B cell (primary cell): ENCODE results near the gene WFS1. TPM values are rescaled to one million over a fixed set of nuclear protein-coding genes. Genes with fewer than 3 reads are reported as not detected.

ENCODE experiments used
- ATAC-seq: fragments of 200-7000 bp; cut with Tn5 transposase; one replicate; pipeline ENCODE4 v1.10.0; 2021; ENCODE audit warnings: low read depth, mild to moderate bottlenecking, moderate number of reproducible peaks, moderate library complexity
- CTCF ChIA-PET: fragments of 350-600 bp; sonication (Branson Sonifier 250); formaldehyde crosslinking; loops from one replicate; lab custom pipeline; 2021; ENCODE audit warnings: antibody characterized with exemption, inconsistent platforms; lab: Charles Lee
- POLR2A ChIA-PET: fragments of 350-600 bp; sonication (Branson Sonifier 250); formaldehyde crosslinking; loops from one replicate; lab custom pipeline; 2021; ENCODE audit warnings: antibody characterized with exemption; lab: Charles Lee
- DNase-seq: peaks from one replicate; pipeline ENCODE4 v3.0.0; 2013
- H2AFZ ChIP-seq: 2 replicates; pipeline ENCODE4 v1.6.1; 2012; ENCODE audit warnings: mild to moderate bottlenecking, low read depth, low read length; ENCODE audit not compliant: insufficient read depth, poor library complexity, severe bottlenecking
- H3K27ac ChIP-seq, 2 donors: 1 replicate in 1 of 2; 2 replicates in 1 of 2; pipeline ENCODE4 v1.5.1; 2012 to 2013; ENCODE audit warnings: low read length in 2 of 2, mild to moderate bottlenecking in 2 of 2, moderate library complexity in 1 of 2
- H3K27me3 ChIP-seq, 4 experiments: fragments of 200-600 bp in 1 of 4; sonication (generic) in 1 of 4; replicated peaks in 1 of 4; 1 replicate in 2 of 4; 2 replicates in 2 of 4; pipeline versions ENCODE4 v1.6.1 to v1.7.0; 2013 to 2016; ENCODE audit warnings: low read length in 3 of 4, mild to moderate bottlenecking in 2 of 4, mixed read lengths in 1 of 4, moderate library complexity in 1 of 4; ENCODE audit not compliant: insufficient read depth in 4 of 4, control insufficient read depth in 3 of 4; ENCODE audit errors: control extremely low read depth in 1 of 4
- H3K36me3 ChIP-seq, 2 experiments: replicated peaks in 1 of 2; 1 replicate in 1 of 2; 2 replicates in 1 of 2; pipeline versions ENCODE4 v1.6.1 to v1.7.1; 2013; ENCODE audit warnings: low read length in 1 of 2; ENCODE audit not compliant: insufficient read depth in 2 of 2, control insufficient read depth in 1 of 2; ENCODE audit errors: control extremely low read depth in 1 of 2, extremely low read depth in 1 of 2
- H3K4me1 ChIP-seq, 2 donors: fragments of 200-600 bp in 1 of 2; sonication (generic) in 1 of 2; 1 replicate in 1 of 2; 2 replicates in 1 of 2; pipeline versions ENCODE4 v1.5.1 to v1.6.1; 2013 to 2017; ENCODE audit warnings: low read length in 2 of 2; ENCODE audit not compliant: control insufficient read depth in 2 of 2, insufficient read depth in 2 of 2
- H3K4me2 ChIP-seq: replicated peaks from 2 replicates; pipeline ENCODE3; 2012; ENCODE audit warnings: mild to moderate bottlenecking, low read depth, low read length; ENCODE audit not compliant: poor library complexity, severe bottlenecking
- H3K4me3 ChIP-seq, 5 experiments: fragments of 200-600 bp in 1 of 5; sonication (generic) in 1 of 5; 1 replicate in 3 of 5; 2 replicates in 2 of 5; pipeline versions ENCODE4 v1.5.1 to v1.7.0; 2011 to 2016; ENCODE audit warnings: low read length in 4 of 5, mild to moderate bottlenecking in 4 of 5, low read depth in 2 of 5, control low read depth in 1 of 5, moderate library complexity in 1 of 5; ENCODE audit not compliant: insufficient read depth in 1 of 5; ENCODE audit errors: control extremely low read depth in 1 of 5, extremely low read depth in 1 of 5
- H3K79me2 ChIP-seq: fragments of 200-600 bp; sonication (generic); one replicate; pipeline ENCODE4 v1.6.0; 2016; ENCODE audit warnings: low read length; ENCODE audit not compliant: control insufficient read depth, insufficient read depth
- H3K9ac ChIP-seq: fragments of 200-600 bp; sonication (generic); 2 replicates; pipeline ENCODE4 v1.6.1; 2017; ENCODE audit warnings: mild to moderate bottlenecking, low read length, moderate library complexity
- H3K9me3 ChIP-seq, 3 donors: one replicate each; pipeline versions ENCODE4 v1.6.1 to v1.7.1; 2013; ENCODE audit warnings: low read length in 2 of 3; ENCODE audit not compliant: control insufficient read depth in 2 of 3, insufficient read depth in 1 of 3; ENCODE audit errors: control extremely low read depth in 1 of 3
- H4K20me1 ChIP-seq: 2 replicates; pipeline ENCODE4 v1.6.0; 2012; ENCODE audit warnings: mild to moderate bottlenecking, low read length; ENCODE audit not compliant: insufficient read depth, control insufficient read depth, poor library complexity, severe bottlenecking
- H3K27ac Mint-ChIP-seq: one replicate; pipeline ENCODE4 v1.8.0; 2021; ENCODE audit warnings: mixed read lengths
- H3K27me3 Mint-ChIP-seq: one replicate; pipeline ENCODE4 v1.8.0; 2021; ENCODE audit warnings: mixed read lengths
- H3K4me1 Mint-ChIP-seq: one replicate; pipeline ENCODE4 v1.8.0; 2021; ENCODE audit warnings: mixed read lengths
- H3K4me3 Mint-ChIP-seq: one replicate; pipeline ENCODE4 v1.8.0; 2021; ENCODE audit warnings: mixed read lengths
- H3K9me3 Mint-ChIP-seq: one replicate; pipeline ENCODE4 v1.8.0; 2022; ENCODE audit warnings: mixed read lengths; ENCODE audit not compliant: insufficient read depth
- EZH2 ChIP-seq: IDR thresholded peaks from 2 replicates; pipeline ENCODE4 v1.6.1; 2012; ENCODE audit warnings: borderline replicate concordance, low read depth, mild to moderate bottlenecking, moderate library complexity, low read length; ENCODE audit not compliant: insufficient read depth, poor library complexity, severe bottlenecking
- WGBS: methylation state at CpG from one replicate; pipeline ENCODE4 v1.1.5; 2013; ENCODE audit warnings: missing lambda C conversion rate; ENCODE audit not compliant: insufficient coverage; 5-methylcytosine and 5-hydroxymethylcytosine counted together
- intact Hi-C: fragments of 100-400 bp; cut with micrococcal nuclease; formaldehyde crosslinking; loops from one replicate; pipeline ENCODE4 v1.10.0; 2022
- polyA plus RNA-seq: library from polyadenylated mRNA; depleted of rRNA; stranded (reverse); fragments of >200 nt; gene quantifications from 2 replicates; pipeline ENCODE4 v1.2.3, GENCODE V29; 2012
- total RNA-seq, 2 donors: library from RNA; stranded (reverse); fragments of 120-200 nt in 1 of 2; gene quantifications; 1 replicate in 1 of 2; 2 replicates in 1 of 2; pipeline versions ENCODE4 v1.2.3 to v1.2.4, GENCODE V29; 2013 to 2022
- TF ChIP-seq, protein P1 (sequence below): fragments of 200-600 bp; IDR thresholded peaks from one replicate; pipeline ENCODE4 v1.8.0; 2022; ENCODE audit warnings: antibody characterized with exemption, mild to moderate bottlenecking

WFS1 gene
- total and polyA plus RNA-seq, 2 donors (not counting 1 experiment from before 2014, with no cell fraction given): 5.8 to 6.7 TPM

DNA sequence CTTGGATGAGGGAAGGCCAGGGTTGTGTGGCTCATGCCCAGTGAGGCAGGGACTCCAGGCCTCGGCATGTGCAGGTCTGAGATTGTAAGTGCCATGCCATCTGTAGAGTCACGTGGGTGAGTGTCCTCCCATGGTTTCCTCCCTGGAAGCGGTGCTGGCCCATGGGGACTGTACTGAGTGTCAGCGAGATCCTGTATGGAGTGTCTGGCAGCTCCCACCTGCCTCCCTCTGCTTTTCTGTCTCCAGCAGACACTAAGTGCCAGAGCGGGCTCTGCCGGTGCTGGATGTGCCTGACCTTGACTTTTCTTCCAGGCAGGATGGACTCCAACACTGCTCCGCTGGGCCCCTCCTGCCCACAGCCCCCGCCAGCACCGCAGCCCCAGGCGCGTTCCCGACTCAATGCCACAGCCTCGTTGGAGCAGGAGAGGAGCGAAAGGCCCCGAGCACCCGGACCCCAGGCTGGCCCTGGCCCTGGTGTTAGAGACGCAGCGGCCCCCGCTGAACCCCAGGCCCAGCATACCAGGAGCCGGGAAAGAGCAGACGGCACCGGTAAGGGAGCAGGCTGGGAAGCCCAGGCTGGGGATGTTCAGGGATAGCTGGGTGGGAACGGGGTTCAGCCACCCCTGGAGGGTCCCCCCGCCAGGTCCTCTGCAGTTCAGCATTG, 7.6 kb downstream of the WFS1 start:
- H3K27me3 ChIP-seq: no peaks in the 10 kb centered on the region
- H2AFZ ChIP-seq: no peak overlapping the region
- DNase-seq (no peak), ATAC-seq (no peak)
- TF ChIP-seq EZH2: no peak
- TF ChIP-seq, protein P1, sequence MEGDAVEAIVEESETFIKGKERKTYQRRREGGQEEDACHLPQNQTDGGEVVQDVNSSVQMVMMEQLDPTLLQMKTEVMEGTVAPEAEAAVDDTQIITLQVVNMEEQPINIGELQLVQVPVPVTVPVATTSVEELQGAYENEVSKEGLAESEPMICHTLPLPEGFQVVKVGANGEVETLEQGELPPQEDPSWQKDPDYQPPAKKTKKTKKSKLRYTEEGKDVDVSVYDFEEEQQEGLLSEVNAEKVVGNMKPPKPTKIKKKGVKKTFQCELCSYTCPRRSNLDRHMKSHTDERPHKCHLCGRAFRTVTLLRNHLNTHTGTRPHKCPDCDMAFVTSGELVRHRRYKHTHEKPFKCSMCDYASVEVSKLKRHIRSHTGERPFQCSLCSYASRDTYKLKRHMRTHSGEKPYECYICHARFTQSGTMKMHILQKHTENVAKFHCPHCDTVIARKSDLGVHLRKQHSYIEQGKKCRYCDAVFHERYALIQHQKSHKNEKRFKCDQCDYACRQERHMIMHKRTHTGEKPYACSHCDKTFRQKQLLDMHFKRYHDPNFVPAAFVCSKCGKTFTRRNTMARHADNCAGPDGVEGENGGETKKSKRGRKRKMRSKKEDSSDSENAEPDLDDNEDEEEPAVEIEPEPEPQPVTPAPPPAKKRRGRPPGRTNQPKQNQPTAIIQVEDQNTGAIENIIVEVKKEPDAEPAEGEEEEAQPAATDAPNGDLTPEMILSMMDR: no peak
- no peaks in the 10 kb centered on the region for H4K20me1 ChIP-seq
- 93% methylated on average over 24 of the region's 24 CpGs for WGBS
- H3K4me1 Mint-ChIP-seq: peaks cover 3% of the 10 kb centered on the region
- peaks cover 3% of the 10 kb centered on the region for H3K27me3 Mint-ChIP-seq
- no peak overlapping the region for H3K4me3 ChIP-seq
- POLR2A ChIA-PET: no interaction called here
- H3K36me3 ChIP-seq: no peaks in the 10 kb centered on the region
- H3K9ac ChIP-seq: no peak overlapping the region
- CTCF ChIA-PET: interaction anchor here (2.5 kb wide), 1 partner anchor 27 kb away, joined by 9 read pairs; no protein-coding TSS in a partner anchor
- no peaks in the 10 kb centered on the region for H3K9me3 ChIP-seq
- H3K27ac ChIP-seq: no peak overlapping the region
- H3K79me2 ChIP-seq: no peaks in the 10 kb centered on the region
- no peaks in the 10 kb centered on the region for H3K9me3 Mint-ChIP-seq
- H3K4me3 Mint-ChIP-seq: no peak overlapping the region
- no peak overlapping the region for H3K4me2 ChIP-seq
- H3K4me1 ChIP-seq: peaks cover 0 to 10% of the 10 kb centered on the region in 2 donors
- H3K27ac Mint-ChIP-seq: no peak overlapping the region
- intact Hi-C loops: no loop called here

DNA sequence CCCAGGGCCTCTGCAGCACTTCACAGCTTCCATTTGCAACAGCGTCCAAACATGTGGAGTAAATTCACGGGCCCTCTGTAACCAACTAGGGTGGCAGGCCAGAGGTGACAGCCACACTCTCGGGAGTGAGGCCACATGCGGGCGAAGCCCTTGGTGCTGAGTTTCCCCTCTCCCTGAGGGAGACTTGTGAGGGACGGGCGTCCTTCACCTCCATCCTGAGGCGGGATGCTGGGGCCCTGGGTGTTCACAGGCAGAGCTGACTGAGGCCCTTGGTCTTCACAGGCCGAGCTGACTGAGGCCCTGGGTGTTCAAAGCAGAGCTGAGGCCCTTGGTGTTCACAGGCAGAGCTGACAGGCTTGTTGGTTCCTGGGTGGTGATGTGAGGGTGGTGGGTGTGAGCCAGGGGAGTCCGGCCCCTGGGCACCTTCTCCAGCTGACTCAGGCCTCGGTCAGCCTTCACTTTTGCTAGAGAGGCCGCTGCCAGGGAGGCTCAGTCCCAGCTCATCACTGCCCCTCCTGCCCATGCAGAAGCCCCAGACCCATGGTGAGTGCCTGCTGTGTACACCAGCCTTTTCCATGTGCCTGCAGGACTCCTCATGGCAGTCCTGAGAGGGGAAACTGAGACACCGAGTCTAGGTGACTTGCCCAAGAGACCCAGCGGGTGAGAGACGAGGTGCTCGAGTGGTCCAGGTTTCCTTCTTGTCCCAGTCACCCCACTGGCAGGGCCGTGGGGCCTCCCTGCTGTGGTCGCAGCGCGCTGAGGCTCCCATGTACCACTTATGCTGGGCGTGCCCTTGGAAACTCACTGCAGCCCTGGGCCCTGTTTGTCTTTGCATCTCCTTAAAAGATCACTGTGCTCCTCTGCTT, 8.5 kb downstream of the WFS1 start:
- Mint-ChIP-seq H3K9me3 (no peaks in the 10 kb centered on the region), H3K27ac (no peak overlapping the region), H3K4me3 (no peak overlapping the region), H3K4me1 (peaks cover 3% of the 10 kb centered on the region), H3K27me3 (peaks cover 3% of the 10 kb centered on the region)
- H2AFZ ChIP-seq: no peak overlapping the region
- ATAC-seq (no peak), DNase-seq (no peak)
- intact Hi-C loops: no loop called here
- H3K4me1 ChIP-seq: peaks cover 0 to 10% of the 10 kb centered on the region in 2 donors
- TF ChIP-seq, protein P1: no peak
- TF ChIP-seq EZH2: no peak
- WGBS: 62% methylated on average over 21 of the region's 21 CpGs
- POLR2A ChIA-PET: no interaction called here
- CTCF ChIA-PET: interaction anchor here (1.5 to 2.5 kb wide), 3 partner anchors 28 to 52 kb away, joined by 4 to 9 read pairs (median 5); no protein-coding TSS in a partner anchor
- no peak overlapping the region for H3K4me2 ChIP-seq
- H3K9ac ChIP-seq: no peak overlapping the region
- no peak overlapping the region for H3K27ac ChIP-seq
- no peaks in the 10 kb centered on the region for H3K36me3 ChIP-seq
- no peaks in the 10 kb centered on the region for H3K27me3 ChIP-seq
- H4K20me1 ChIP-seq: no peaks in the 10 kb centered on the region
- no peaks in the 10 kb centered on the region for H3K9me3 ChIP-seq
- H3K4me3 ChIP-seq: no peak overlapping the region
- no peaks in the 10 kb centered on the region for H3K79me2 ChIP-seq
